Measurements from ENCODE around the gene FBXO38. TPM values are rescaled to one million over a fixed set of nuclear protein-coding genes. Genes with fewer than 3 reads are reported as not detected.
"Not testable (repeated sequence)": the region's sequence is repeated elsewhere in the genome, so short reads cannot be mapped to it uniquely, and the experiment has no call there.

The FBXO38 gene
- total and polyA plus RNA-seq, 9 donors: 21.0 to 30.8 (median 25.0) TPM

DNA sequence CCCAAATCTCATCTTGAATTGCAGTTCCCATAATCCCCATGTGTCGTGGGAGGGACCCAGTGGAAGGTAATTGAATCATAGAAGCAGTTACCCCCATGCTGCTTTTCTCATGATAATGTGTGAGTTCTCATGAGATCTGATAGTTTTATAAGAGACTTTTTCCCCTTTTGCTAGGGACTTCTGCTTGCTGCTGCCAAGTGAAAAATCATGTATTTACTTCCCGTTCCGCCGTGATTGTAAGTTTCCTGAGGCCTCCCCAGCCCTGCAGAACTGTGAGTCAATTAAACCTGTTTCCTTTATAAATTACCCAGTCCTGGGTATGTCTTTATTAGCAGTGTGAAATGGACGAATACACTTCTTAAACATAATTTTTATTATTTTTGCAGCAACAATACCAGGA lies 85.0 kb downstream of the FBXO38 start:
- not testable (repeated sequence) for H3K27ac ChIP-seq (ENCODE audit: low read length); H3K36me3 ChIP-seq (ENCODE audit: control insufficient read depth, insufficient read depth, low read length); H3K27me3 ChIP-seq (ENCODE audit: control insufficient read depth, insufficient read depth, low read length); H3K9me3 ChIP-seq (replicated peaks; ENCODE audit: control insufficient read depth, low read depth, low read length); H3K4me1 ChIP-seq (ENCODE audit: control insufficient read depth, insufficient read depth, low read length); DNase-seq; H3K4me3 ChIP-seq (ENCODE audit: low read length)
- WGBS (ENCODE audit: insufficient coverage): 54% methylated on average over 3 of the region's 5 CpGs

DNA sequence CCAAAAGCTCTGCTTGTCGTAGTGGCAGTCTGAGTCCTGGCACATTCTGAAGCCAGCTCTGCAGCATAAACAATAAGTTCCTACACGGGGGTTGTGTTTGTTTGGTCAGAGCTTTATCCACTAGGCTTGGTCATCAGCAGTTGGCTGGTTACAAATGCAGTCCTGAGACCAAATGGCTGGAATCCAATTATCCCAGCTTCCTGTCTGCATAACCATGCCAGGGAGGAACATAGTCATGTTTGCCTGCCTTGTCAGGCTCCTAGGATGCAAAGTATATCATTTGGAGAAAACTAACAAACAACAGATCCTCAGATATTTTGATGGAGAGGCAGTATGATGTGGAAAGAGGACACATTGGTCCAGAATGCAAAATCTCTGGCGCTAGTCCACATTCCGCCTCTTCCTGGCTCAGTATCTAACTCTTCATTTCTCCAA lies 85.8 kb downstream of the FBXO38 start:
- Histone ChIP-seq H3K4me1 (ENCODE audit: control insufficient read depth, insufficient read depth, low read length) (no peaks in the 10 kb centered on the region), H3K9me3 (replicated peaks; ENCODE audit: control insufficient read depth, low read depth, low read length) (no peaks in the 10 kb centered on the region), H3K36me3 (ENCODE audit: control insufficient read depth, insufficient read depth, low read length) (no peaks in the 10 kb centered on the region), H3K4me3 (ENCODE audit: low read length) (no peak overlapping the region), H3K27ac (ENCODE audit: low read length) (no peak overlapping the region), H3K27me3 (ENCODE audit: control insufficient read depth, insufficient read depth, low read length) (no peaks in the 10 kb centered on the region)
- 50% methylated on average over 1 of the region's 4 CpGs for WGBS (ENCODE audit: insufficient coverage)
- DNase-seq: peak; percentile 8

DNA sequence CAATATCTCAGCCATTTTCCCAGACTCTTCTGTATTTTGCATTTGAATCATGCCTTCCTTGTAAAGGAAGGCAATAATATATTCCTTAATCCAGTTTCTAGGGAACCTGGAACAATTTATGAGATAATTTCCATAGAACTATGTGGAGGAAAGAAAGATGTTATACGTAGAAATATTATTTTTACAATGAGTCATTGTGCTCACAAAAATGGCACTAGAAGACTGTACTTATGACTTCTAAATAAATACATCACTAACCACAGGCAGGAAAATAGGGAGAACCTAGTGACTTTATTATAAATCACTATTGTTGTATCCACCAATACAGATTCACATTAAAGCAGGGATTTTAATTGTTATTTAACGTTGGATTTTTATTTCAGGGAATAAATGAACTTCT lies 87.6 kb downstream of the FBXO38 start:
- WGBS (ENCODE audit: insufficient coverage): no CpG with 5 or more reads among the region's 2 CpGs
- no peaks in the 10 kb centered on the region for H3K4me1 ChIP-seq (ENCODE audit: control insufficient read depth, insufficient read depth, low read length)
- no peaks in the 10 kb centered on the region for H3K27me3 ChIP-seq (ENCODE audit: control insufficient read depth, insufficient read depth, low read length)
- no peak for DNase-seq
- no peaks in the 10 kb centered on the region for H3K36me3 ChIP-seq (ENCODE audit: control insufficient read depth, insufficient read depth, low read length)
- H3K4me3 ChIP-seq (ENCODE audit: low read length): no peak overlapping the region
- no peak overlapping the region for H3K27ac ChIP-seq (ENCODE audit: low read length)
- no peaks in the 10 kb centered on the region for H3K9me3 ChIP-seq (replicated peaks; ENCODE audit: control insufficient read depth, low read depth, low read length)

DNA sequence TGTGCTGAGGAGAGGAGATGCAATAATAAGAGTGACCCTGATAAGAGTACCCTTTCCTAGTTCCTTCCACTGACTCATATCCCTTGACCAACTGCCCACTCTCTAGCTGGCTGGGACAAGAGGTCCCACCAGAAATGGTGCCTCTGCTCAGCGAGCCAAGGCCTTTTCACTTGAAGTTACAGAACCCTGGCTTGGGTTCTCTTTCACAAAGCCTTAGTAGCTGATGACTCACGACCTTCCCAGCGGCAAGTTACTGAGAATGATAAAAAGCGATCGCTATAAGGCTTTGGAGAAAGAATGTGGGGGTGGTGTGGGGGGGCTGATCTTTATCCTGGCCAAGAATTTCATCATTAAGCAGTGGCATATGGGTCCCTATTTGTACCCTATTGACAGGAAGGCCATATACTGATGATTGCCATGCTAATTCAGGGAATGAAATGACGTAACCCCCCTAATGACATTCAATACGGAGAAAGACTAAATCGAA lies 90.3 kb downstream of the FBXO38 start:
- Histone ChIP-seq H3K9me3 (replicated peaks; ENCODE audit: control insufficient read depth, low read depth, low read length) (no peaks in the 10 kb centered on the region), H3K27me3 (ENCODE audit: control insufficient read depth, insufficient read depth, low read length) (peaks cover 1% of the 10 kb centered on the region), H3K27ac (ENCODE audit: low read length) (no peak overlapping the region), H3K4me3 (ENCODE audit: low read length) (no peak overlapping the region), H3K36me3 (ENCODE audit: control insufficient read depth, insufficient read depth, low read length) (no peaks in the 10 kb centered on the region), H3K4me1 (ENCODE audit: control insufficient read depth, insufficient read depth, low read length) (no peaks in the 10 kb centered on the region)
- 93% methylated on average over 6 of the region's 8 CpGs for WGBS (ENCODE audit: insufficient coverage)
- no peak for DNase-seq

DNA sequence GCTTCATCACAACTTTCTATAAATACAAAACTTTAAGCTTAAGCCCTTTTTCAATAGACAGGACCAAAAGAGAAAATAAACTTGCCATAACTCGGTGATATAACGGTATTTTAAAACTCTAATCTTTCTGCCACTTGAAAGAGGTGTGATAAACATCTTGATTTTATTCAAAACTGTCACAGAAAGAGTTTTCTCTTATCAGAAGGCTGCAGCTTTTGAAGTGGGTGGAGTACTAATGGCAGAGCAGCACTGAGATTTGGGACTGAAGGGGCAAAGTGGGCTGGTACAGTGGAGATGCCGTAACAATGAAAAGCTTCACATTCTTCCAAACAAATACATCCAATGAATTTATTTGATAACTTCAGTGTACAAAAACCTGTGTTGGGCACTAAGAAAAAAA lies 92.5 kb downstream of the FBXO38 start:
- WGBS (ENCODE audit: insufficient coverage): no CpG with 5 or more reads among the region's 3 CpGs
- H3K27me3 ChIP-seq (ENCODE audit: control insufficient read depth, insufficient read depth, low read length): peaks cover 3% of the 10 kb centered on the region
- H3K4me1 ChIP-seq (ENCODE audit: control insufficient read depth, insufficient read depth, low read length): no peaks in the 10 kb centered on the region
- no peaks in the 10 kb centered on the region for H3K9me3 ChIP-seq (replicated peaks; ENCODE audit: control insufficient read depth, low read depth, low read length)
- H3K36me3 ChIP-seq (ENCODE audit: control insufficient read depth, insufficient read depth, low read length): no peaks in the 10 kb centered on the region
- no peak overlapping the region for H3K27ac ChIP-seq (ENCODE audit: low read length)
- no peak for DNase-seq
- no peak overlapping the region for H3K4me3 ChIP-seq (ENCODE audit: low read length)

DNA sequence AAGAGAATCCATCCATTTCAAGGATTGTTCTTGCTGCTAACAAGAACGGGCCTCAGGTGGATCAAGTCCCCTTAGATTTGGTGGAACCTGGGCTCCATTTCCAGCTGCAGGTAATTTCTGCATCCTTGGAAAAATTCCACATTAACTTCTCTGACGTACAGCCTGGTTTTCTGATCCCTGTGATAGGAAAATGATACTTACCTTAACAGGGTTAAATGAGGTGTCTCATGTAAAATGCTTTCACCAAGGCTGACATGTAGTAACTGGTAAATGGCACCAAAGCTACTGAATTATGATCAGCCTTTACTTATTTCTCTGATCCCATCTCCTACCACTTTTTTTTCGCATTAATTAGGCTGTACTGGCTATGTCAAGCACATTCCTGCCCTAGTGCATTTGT lies 93.7 kb downstream of the FBXO38 start:
- Histone ChIP-seq H3K27ac (ENCODE audit: low read length) (no peak overlapping the region), H3K9me3 (replicated peaks; ENCODE audit: control insufficient read depth, low read depth, low read length) (no peaks in the 10 kb centered on the region), H3K36me3 (ENCODE audit: control insufficient read depth, insufficient read depth, low read length) (no peaks in the 10 kb centered on the region), H3K27me3 (ENCODE audit: control insufficient read depth, insufficient read depth, low read length) (peaks cover 3% of the 10 kb centered on the region), H3K4me1 (ENCODE audit: control insufficient read depth, insufficient read depth, low read length) (no peaks in the 10 kb centered on the region), H3K4me3 (ENCODE audit: low read length) (no peak overlapping the region)
- 64% methylated on average over 2 of the region's 3 CpGs for WGBS (ENCODE audit: insufficient coverage)
- no peak for DNase-seq

DNA sequence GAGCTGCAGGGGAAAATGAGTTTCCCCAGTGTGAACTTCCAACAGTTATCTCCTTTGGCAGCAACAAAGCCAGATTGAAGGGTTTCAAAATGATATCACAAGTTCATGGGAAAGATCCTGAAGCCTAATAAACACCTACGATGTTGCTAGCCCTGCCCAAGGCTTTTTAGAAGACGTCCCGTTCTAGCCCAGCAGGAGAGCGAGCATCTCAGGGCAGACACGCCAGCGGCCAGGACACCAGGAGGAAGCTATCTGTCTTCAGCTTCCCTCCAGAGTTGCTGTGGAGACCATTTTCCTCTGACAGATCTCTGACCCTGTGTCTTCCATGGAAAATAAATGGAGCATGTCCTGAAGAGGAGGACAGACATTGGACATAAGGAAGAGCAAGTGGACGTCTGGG lies 98.4 kb downstream of the FBXO38 start:
- Histone ChIP-seq H3K9me3 (replicated peaks; ENCODE audit: control insufficient read depth, low read depth, low read length) (no peaks in the 10 kb centered on the region), H3K4me3 (ENCODE audit: low read length) (no peak overlapping the region), H3K4me1 (ENCODE audit: control insufficient read depth, insufficient read depth, low read length) (no peaks in the 10 kb centered on the region), H3K36me3 (ENCODE audit: control insufficient read depth, insufficient read depth, low read length) (no peaks in the 10 kb centered on the region), H3K27ac (ENCODE audit: low read length) (no peak overlapping the region), H3K27me3 (ENCODE audit: control insufficient read depth, insufficient read depth, low read length) (peaks cover 6% of the 10 kb centered on the region)
- 83% methylated on average over 7 of the region's 7 CpGs for WGBS (ENCODE audit: insufficient coverage)
- no peak for DNase-seq

DNA sequence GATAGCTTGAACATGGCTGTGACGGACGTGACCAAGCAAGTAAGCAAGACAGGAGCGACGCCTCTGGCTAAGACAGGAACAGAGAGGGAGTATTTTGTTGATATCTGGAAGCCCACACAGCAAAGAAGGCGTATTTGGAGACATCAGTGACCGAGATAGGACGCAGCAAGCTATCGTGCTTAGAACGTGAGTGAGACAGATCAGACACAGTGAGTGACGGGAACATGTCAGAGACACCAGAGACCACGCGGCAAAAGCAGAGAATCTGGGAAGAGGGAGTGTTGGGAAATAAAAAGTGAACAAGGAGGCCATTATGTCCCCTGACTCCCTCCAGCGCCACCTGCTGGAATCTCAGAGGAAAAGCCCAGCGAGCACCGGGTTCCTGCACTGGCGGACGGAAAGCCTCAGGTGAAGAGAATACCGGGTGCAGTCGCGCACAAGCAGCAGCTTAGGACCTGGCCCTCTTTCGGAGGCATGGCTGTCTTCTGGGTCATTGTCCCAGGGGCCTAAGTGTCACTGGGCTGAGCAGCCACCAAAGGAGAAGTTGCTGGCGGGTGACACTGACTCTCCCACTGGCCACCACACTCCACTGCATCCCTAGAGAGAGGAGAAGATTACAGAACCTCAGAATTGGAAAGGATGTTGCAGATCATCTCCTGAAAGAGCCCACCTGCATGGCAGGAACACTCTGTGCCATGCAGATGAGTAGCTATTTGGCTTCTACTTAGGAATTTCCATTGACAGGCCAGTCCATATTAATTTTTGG lies 99.1 kb downstream of the FBXO38 start:
- H3K36me3 ChIP-seq (ENCODE audit: control insufficient read depth, insufficient read depth, low read length): no peaks in the 10 kb centered on the region
- H3K27ac ChIP-seq (ENCODE audit: low read length): no peak overlapping the region
- no peaks in the 10 kb centered on the region for H3K4me1 ChIP-seq (ENCODE audit: control insufficient read depth, insufficient read depth, low read length)
- 47% methylated on average over 18 of the region's 22 CpGs for WGBS (ENCODE audit: insufficient coverage)
- no peak overlapping the region for H3K4me3 ChIP-seq (ENCODE audit: low read length)
- H3K27me3 ChIP-seq (ENCODE audit: control insufficient read depth, insufficient read depth, low read length): peaks cover 6% of the 10 kb centered on the region
- H3K9me3 ChIP-seq (replicated peaks; ENCODE audit: control insufficient read depth, low read depth, low read length): no peaks in the 10 kb centered on the region
- peak; percentile 22 for DNase-seq

DNA sequence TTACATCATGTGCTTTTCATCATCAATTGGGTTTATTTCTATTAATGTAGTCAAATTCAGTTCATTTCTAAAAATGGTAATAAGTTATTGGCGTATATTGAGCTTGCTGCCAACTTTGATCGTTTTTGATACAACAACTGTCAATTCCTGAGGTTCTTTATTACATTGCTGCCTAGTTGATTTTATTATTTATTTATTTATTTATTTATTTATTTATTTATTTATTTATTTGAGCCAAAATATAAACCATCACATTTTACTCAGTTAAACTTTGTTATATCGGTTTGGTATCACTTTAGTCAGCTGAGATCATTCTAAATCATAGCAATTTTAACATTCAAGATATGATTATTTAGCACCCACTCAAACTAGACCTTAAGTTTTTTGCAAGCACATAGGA lies 100.0 kb downstream of the FBXO38 start:
- no peaks in the 10 kb centered on the region for H3K36me3 ChIP-seq (ENCODE audit: control insufficient read depth, insufficient read depth, low read length)
- DNase-seq: no peak
- no peak overlapping the region for H3K27ac ChIP-seq (ENCODE audit: low read length)
- no peaks in the 10 kb centered on the region for H3K4me1 ChIP-seq (ENCODE audit: control insufficient read depth, insufficient read depth, low read length)
- WGBS (ENCODE audit: insufficient coverage): no CpG with 5 or more reads among the region's 3 CpGs
- no peak overlapping the region for H3K4me3 ChIP-seq (ENCODE audit: low read length)
- peaks cover 6% of the 10 kb centered on the region for H3K27me3 ChIP-seq (ENCODE audit: control insufficient read depth, insufficient read depth, low read length)
- no peaks in the 10 kb centered on the region for H3K9me3 ChIP-seq (replicated peaks; ENCODE audit: control insufficient read depth, low read depth, low read length)

DNA sequence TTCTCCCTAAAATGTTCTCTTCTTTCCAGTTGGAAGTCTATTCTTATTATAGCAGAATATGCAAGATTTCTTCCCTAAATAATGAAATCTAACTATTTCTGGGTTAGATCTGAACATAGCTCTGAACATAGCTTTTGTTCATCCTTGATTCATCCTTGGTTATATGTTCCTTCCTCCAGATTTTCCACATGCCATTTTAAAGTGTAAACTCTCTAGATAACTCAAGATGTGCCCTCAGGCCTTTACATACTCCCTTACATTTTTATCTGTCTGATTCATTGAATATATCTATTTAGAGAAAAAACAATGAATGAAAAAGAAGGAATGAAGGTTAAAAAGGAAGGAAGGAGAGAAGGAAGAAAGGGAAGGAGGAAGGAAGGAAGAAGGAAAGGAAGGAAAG lies 100.9 kb downstream of the FBXO38 start:
- Histone ChIP-seq H3K27ac (ENCODE audit: low read length) (no peak overlapping the region), H3K9me3 (replicated peaks; ENCODE audit: control insufficient read depth, low read depth, low read length) (no peaks in the 10 kb centered on the region), H3K36me3 (ENCODE audit: control insufficient read depth, insufficient read depth, low read length) (no peaks in the 10 kb centered on the region), H3K4me3 (ENCODE audit: low read length) (no peak overlapping the region), H3K4me1 (ENCODE audit: control insufficient read depth, insufficient read depth, low read length) (no peaks in the 10 kb centered on the region), H3K27me3 (ENCODE audit: control insufficient read depth, insufficient read depth, low read length) (peaks cover 3% of the 10 kb centered on the region)
- DNase-seq: no peak

DNA sequence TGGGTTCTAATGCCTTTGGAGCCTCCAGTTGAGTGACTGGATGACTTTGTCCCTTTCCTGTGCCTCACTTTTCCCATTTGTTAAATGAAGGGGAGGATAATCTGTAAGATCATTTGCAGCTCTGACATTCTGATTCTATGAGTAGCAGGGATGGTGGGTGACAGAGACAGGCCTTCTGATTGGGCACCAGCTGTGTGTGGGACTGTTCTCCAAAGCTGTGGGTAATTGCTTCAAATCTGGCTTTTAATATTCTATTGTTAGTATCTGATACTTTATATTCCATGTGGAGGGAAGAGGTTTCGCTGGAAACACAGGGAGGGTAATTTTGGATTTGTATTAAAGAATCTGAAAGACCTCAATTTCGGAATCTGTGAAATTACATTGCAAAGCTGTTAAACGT lies 102.7 kb downstream of the FBXO38 start:
- no peaks in the 10 kb centered on the region for H3K9me3 ChIP-seq (replicated peaks; ENCODE audit: control insufficient read depth, low read depth, low read length)
- H3K4me1 ChIP-seq (ENCODE audit: control insufficient read depth, insufficient read depth, low read length): no peaks in the 10 kb centered on the region
- no peak for DNase-seq
- peaks cover 3% of the 10 kb centered on the region for H3K27me3 ChIP-seq (ENCODE audit: control insufficient read depth, insufficient read depth, low read length)
- H3K4me3 ChIP-seq (ENCODE audit: low read length): no peak overlapping the region
- no peaks in the 10 kb centered on the region for H3K36me3 ChIP-seq (ENCODE audit: control insufficient read depth, insufficient read depth, low read length)
- H3K27ac ChIP-seq (ENCODE audit: low read length): no peak overlapping the region
- WGBS (ENCODE audit: insufficient coverage): 93% methylated on average over 2 of the region's 3 CpGs

Data from muscle of leg (tissue), 11 donors.